HL-60 (cell line): ENCODE data around the gene SOX21.

Experiments
- DNase-seq, 2 experiments: peaks; one replicate each; pipeline ENCODE4 v3.0.0-alpha.2; 2010 to 2020; ENCODE audit warnings: low read depth in 1 of 2, low spot score in 1 of 2
- H3K27ac ChIP-seq: fragments of 250-450 bp; sonication (Bioruptor Pico); replicated peaks from 2 replicates; pipeline ENCODE4 v1.5.1; 2020; ENCODE audit warnings: mild to moderate bottlenecking, moderate library complexity
- H3K27me3 ChIP-seq: fragments of 250-450 bp; sonication (Bioruptor Pico); 2 replicates; pipeline ENCODE4 v1.5.1; 2021; ENCODE audit warnings: mild to moderate bottlenecking, moderate library complexity; ENCODE audit not compliant: insufficient read depth, poor library complexity, severe bottlenecking
- H3K4me3 ChIP-seq: replicated peaks from 2 replicates; pipeline ENCODE4 v1.5.1; 2011; ENCODE audit warnings: mild to moderate bottlenecking, control low read depth, low read length; ENCODE audit not compliant: insufficient read depth
- GABPA ChIP-seq: IDR thresholded peaks from 2 replicates; pipeline ENCODE4 v1.6.1; 2012; ENCODE audit warnings: low read depth
- POLR2AphosphoS5 ChIP-seq: IDR thresholded peaks from 2 replicates; pipeline ENCODE4 v1.6.1; 2012; ENCODE audit warnings: low read depth
- SPI1 ChIP-seq: IDR thresholded peaks from 2 replicates; pipeline ENCODE4 v1.6.1; 2012; ENCODE audit warnings: low read depth, mild to moderate bottlenecking, borderline replicate concordance
- TF ChIP-seq, protein P1 (sequence below): IDR thresholded peaks from one replicate; pipeline ENCODE4 v1.5.1; 2011; ENCODE audit warnings: low read length, control low read depth, inconsistent platforms; ENCODE audit not compliant: insufficient read depth
- TF ChIP-seq, protein P2 (sequence below): IDR thresholded peaks from 2 replicates; pipeline ENCODE4 v1.6.1; 2012; ENCODE audit warnings: low read depth; ENCODE audit not compliant: insufficient replicate concordance

The SOX21 gene

DNA sequence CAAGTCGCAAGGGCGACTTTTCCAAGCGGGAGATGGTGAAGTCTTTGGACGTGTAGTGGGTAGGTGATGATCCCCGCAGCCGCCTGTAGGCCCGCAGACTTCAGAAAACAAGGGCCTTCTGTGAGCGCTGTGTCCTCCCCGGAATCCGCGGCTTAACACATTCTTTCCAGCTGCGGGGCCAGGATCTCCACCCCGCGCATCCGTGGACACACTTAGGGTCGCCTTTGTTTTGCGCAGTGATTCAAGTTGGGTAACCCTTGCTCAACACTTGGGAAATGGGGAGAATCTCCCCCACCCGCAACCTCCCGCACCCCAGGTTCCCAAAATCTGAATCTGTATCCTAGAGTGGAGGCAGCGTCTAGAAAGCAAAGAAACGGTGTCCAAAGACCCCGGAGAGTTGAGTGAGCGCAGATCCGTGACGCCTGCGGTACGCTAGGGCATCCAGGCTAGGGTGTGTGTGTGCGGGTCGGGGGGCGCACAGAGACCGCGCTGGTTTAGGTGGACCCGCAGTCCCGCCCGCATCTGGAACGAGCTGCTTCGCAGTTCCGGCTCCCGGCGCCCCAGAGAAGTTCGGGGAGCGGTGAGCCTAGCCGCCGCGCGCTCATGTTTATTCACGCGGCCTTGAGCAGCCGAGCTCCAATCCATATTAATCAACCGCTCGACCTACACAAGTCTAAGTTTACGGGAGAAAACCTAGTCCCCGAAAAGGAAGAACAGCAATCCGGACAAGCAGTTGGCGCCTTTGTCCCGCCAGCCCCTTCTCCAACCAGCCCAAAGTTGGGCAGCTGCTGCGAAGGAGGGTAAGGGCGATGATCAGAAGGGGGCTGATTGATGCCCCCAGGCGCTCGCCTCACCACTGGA lies 9.9 kb downstream of the SOX21 start:
- Histone ChIP-seq H3K27ac (no peak overlapping the region), H3K27me3 (peaks cover 72% of the 10 kb centered on the region), H3K4me3 (no peak overlapping the region)
- no peak for DNase-seq
- TF ChIP-seq SPI1 (no peak), GABPA (no peak), POLR2AphosphoS5 (no peak)
- TF ChIP-seq, protein P1, sequence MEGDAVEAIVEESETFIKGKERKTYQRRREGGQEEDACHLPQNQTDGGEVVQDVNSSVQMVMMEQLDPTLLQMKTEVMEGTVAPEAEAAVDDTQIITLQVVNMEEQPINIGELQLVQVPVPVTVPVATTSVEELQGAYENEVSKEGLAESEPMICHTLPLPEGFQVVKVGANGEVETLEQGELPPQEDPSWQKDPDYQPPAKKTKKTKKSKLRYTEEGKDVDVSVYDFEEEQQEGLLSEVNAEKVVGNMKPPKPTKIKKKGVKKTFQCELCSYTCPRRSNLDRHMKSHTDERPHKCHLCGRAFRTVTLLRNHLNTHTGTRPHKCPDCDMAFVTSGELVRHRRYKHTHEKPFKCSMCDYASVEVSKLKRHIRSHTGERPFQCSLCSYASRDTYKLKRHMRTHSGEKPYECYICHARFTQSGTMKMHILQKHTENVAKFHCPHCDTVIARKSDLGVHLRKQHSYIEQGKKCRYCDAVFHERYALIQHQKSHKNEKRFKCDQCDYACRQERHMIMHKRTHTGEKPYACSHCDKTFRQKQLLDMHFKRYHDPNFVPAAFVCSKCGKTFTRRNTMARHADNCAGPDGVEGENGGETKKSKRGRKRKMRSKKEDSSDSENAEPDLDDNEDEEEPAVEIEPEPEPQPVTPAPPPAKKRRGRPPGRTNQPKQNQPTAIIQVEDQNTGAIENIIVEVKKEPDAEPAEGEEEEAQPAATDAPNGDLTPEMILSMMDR, result no peak
- TF ChIP-seq, protein P2, sequence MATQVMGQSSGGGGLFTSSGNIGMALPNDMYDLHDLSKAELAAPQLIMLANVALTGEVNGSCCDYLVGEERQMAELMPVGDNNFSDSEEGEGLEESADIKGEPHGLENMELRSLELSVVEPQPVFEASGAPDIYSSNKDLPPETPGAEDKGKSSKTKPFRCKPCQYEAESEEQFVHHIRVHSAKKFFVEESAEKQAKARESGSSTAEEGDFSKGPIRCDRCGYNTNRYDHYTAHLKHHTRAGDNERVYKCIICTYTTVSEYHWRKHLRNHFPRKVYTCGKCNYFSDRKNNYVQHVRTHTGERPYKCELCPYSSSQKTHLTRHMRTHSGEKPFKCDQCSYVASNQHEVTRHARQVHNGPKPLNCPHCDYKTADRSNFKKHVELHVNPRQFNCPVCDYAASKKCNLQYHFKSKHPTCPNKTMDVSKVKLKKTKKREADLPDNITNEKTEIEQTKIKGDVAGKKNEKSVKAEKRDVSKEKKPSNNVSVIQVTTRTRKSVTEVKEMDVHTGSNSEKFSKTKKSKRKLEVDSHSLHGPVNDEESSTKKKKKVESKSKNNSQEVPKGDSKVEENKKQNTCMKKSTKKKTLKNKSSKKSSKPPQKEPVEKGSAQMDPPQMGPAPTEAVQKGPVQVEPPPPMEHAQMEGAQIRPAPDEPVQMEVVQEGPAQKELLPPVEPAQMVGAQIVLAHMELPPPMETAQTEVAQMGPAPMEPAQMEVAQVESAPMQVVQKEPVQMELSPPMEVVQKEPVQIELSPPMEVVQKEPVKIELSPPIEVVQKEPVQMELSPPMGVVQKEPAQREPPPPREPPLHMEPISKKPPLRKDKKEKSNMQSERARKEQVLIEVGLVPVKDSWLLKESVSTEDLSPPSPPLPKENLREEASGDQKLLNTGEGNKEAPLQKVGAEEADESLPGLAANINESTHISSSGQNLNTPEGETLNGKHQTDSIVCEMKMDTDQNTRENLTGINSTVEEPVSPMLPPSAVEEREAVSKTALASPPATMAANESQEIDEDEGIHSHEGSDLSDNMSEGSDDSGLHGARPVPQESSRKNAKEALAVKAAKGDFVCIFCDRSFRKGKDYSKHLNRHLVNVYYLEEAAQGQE, result no peak

DNA sequence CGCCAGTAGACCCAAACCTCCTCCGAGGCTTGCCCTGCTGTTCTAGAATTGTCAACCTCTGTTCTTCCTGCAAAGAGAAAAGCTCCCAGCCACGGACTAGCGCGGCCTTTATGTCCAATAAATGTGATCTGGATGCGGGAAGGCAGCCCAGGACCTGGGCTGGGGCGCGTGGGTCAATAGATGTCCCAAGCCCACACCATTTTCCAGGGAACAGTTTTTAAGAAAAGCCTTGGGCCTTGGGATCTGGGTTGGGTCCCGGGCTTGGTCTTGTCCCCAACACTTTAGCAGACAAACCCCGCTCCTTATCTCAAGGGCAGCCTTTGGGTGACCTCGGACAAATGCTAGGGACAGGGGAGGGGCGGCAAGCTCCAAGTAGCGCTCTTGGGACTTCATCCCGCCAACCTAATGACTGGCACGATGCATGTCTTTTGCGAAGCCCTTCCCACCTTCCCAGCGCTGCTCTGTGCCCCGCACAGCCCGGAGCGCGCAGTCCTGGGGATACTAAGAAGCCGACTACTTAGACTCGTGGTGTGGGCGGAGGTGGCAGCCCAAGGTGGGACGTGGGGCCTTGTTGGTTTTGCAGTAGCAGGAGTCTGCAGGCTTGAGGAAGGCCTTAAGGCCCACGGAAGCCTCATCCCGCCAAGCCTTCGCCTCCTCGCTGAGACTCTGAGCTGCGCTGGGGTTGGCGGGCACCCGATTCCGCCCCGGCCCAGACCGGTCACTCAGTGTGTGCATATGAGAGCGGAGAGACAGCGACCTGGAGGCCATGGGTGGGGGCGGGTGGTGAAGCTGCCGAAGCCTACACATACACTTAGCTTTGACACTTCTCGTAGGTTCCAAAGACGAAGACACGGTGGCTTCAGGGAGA lies 10.8 kb downstream of the SOX21 start:
- TF ChIP-seq, protein P1, result no peak
- TF ChIP-seq POLR2AphosphoS5, result no peak
- TF ChIP-seq SPI1, result no peak
- TF ChIP-seq GABPA, result no peak
- TF ChIP-seq, protein P2, result no peak
- H3K27me3 ChIP-seq, result peaks cover 66% of the 10 kb centered on the region
- H3K27ac ChIP-seq, result no peak overlapping the region
- no peak for DNase-seq
- no peak overlapping the region for H3K4me3 ChIP-seq

DNA sequence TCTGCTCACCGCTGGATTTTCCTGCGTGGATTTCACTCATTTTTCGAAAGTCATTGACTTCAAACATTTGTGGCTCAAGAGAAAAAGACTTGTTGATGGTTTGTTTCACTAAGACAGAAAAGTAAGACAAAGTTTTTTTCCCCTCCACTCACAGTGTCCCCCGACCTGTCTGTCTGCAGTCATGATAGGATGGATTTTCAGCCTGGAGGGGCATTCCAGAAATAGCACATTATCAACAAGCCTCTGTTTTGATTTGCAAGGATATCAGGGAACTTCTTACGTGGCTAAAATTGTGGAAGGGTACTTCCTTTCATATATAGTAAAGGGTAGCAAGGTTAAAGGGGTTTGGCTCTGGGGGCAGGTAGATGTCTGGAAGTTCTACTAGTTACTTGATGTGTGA lies 11.8 kb downstream of the SOX21 start:
- Histone ChIP-seq H3K27ac (no peak overlapping the region), H3K4me3 (no peak overlapping the region), H3K27me3 (peaks cover 59% of the 10 kb centered on the region)
- DNase-seq, result no peak
- TF ChIP-seq, protein P1, result no peak
- TF ChIP-seq, protein P2, result no peak
- TF ChIP-seq POLR2AphosphoS5, result no peak
- no peak for TF ChIP-seq SPI1
- TF ChIP-seq GABPA, result no peak
